ENCODE data around the gene IKZF2. TPM values are rescaled to one million over a fixed set of nuclear protein-coding genes. Genes with fewer than 3 reads are reported as not detected.
A peak's percentile ranks its signal among the peaks of the same experiment; 100 is the strongest.

IKZF2 gene
- total RNA-seq: 10 to 100 TPM in 1 of 2 donors, 1 to 10 TPM in 1; 9.9 to 17.1 TPM
- 1 to 10 TPM in 1 of 2 donors, under 1 TPM in 1; 0.63 to 1.4 TPM for polyA plus RNA-seq
- long read RNA-seq, donor 1, partial matches to known transcripts: 0 of 1 reads
- long read RNA-seq, donor 1, other reads (novel, unspliced or antisense): 1 of 1 reads
- long read RNA-seq, donor 2, partial matches to known transcripts: 0 of 1 reads
- long read RNA-seq, donor 2, other reads (novel, unspliced or antisense): 1 of 1 reads

GRCh38 chr2:213151437-213152064 is at the start of gene IKZF2:
Gene IKZF2 (minus strand): TSS chr2:213151612. CDS start chr2:213148629, 2,983 bp downstream.
- peaks cover 0 to 3% of the 10 kb centered on the region in 2 donors for H3K4me1 ChIP-seq (ENCODE audit: control insufficient read depth in 1 of 2, insufficient read depth in 2 of 2, low read length in 2 of 2)
- no peaks in the 10 kb centered on the region for H3K36me3 ChIP-seq (ENCODE audit: control insufficient read depth in 1 of 2, insufficient read depth in 2 of 2, low read length in 1 of 2)
- ATAC-seq (ENCODE audit: low FRiP score): peak; percentile 91
- 1% methylated on average over 43 to 87 of the region's 87 CpGs for WGBS, 2 donors
- H3K9me3 ChIP-seq (ENCODE audit: control insufficient read depth, low read length): no peaks in the 10 kb centered on the region
- H3K4me3 ChIP-seq (ENCODE audit: low read length in 2 of 2): peak within 1 kb of the TSS; percentile 95 to 98
- intact Hi-C loops (cut with DNase I): loop anchor here (2.0 to 10.0 kb wide), 3 partner anchors 53 to 464 kb away; no protein-coding TSS in a partner anchor
- DNase-seq: peak; percentile 89 to 94
- H3K27me3 ChIP-seq (ENCODE audit: control insufficient read depth in 1 of 2, insufficient read depth in 2 of 2, low read length in 1 of 2): no peaks in the 10 kb centered on the region
- H3K27ac ChIP-seq (ENCODE audit: low read depth in 1 of 2, low read length in 2 of 2): peak within 1 kb of the TSS; percentile 51 to 86

- no peak for ATAC-seq (ENCODE audit: low FRiP score)
- intact Hi-C loops (cut with DNase I): loop anchor here in 1 of 2 donors (10.0 kb wide), 1 partner anchor 45 kb away; the partner anchor contains the start of gene IKZF2
- Histone ChIP-seq H3K36me3 (ENCODE audit: control insufficient read depth in 1 of 2, insufficient read depth in 2 of 2, low read length in 1 of 2) (no peaks in the 10 kb centered on the region), H3K4me1 (ENCODE audit: control insufficient read depth in 1 of 2, insufficient read depth in 2 of 2, low read length in 2 of 2) (peaks cover 0 to 7% of the 10 kb centered on the region in 2 donors), H3K27ac (ENCODE audit: low read depth in 1 of 2, low read length in 2 of 2) (no peak overlapping the region), H3K27me3 (ENCODE audit: control insufficient read depth in 1 of 2, insufficient read depth in 2 of 2, low read length in 1 of 2) (no peaks in the 10 kb centered on the region), H3K4me3 (ENCODE audit: low read length in 2 of 2) (no peak overlapping the region), H3K9me3 (ENCODE audit: control insufficient read depth, low read length) (no peaks in the 10 kb centered on the region)
- no peak for DNase-seq
Measured at GRCh38 chr2:213199871-213200270, 48.5 kb upstream of the IKZF2 start.

GRCh38 chr2:213189001-213189899 is 37.8 kb upstream of the IKZF2 start:
- 52 to 54% methylated on average over 16 of the region's 16 CpGs for WGBS, 2 donors
- ATAC-seq (ENCODE audit: low FRiP score): no peak

GRCh38 chr2:213188533-213188867 is 37.1 kb upstream of the IKZF2 start:
- Histone ChIP-seq H3K27me3 (ENCODE audit: control insufficient read depth in 1 of 2, insufficient read depth in 2 of 2, low read length in 1 of 2) (no peaks in the 10 kb centered on the region), H3K36me3 (ENCODE audit: control insufficient read depth in 1 of 2, insufficient read depth in 2 of 2, low read length in 1 of 2) (no peaks in the 10 kb centered on the region), H3K4me1 (ENCODE audit: control insufficient read depth in 1 of 2, insufficient read depth in 2 of 2, low read length in 2 of 2) (no peaks in the 10 kb centered on the region), H3K27ac (ENCODE audit: low read depth in 1 of 2, low read length in 2 of 2) (no peak overlapping the region), H3K9me3 (ENCODE audit: control insufficient read depth, low read length) (no peaks in the 10 kb centered on the region), H3K4me3 (ENCODE audit: low read length in 2 of 2) (no peak overlapping the region)
- no peak for ATAC-seq (ENCODE audit: low FRiP score)
- 83 to 89% methylated on average over 2 of the region's 2 CpGs for WGBS, 2 donors
- intact Hi-C loops (cut with DNase I): no loop called here
- no peak for DNase-seq

More at GRCh38 chr2:213189001-213189899, 37.8 kb upstream of the IKZF2 start:
- no peaks in the 10 kb centered on the region for H3K4me1 ChIP-seq (ENCODE audit: control insufficient read depth in 1 of 2, insufficient read depth in 2 of 2, low read length in 2 of 2)
- H3K36me3 ChIP-seq (ENCODE audit: control insufficient read depth in 1 of 2, insufficient read depth in 2 of 2, low read length in 1 of 2): no peaks in the 10 kb centered on the region
- DNase-seq: no peak
- no peak overlapping the region for H3K27ac ChIP-seq (ENCODE audit: low read depth in 1 of 2, low read length in 2 of 2)
- H3K9me3 ChIP-seq (ENCODE audit: control insufficient read depth, low read length): no peaks in the 10 kb centered on the region
- no peak overlapping the region for H3K4me3 ChIP-seq (ENCODE audit: low read length in 2 of 2)
- intact Hi-C loops (cut with DNase I): no loop called here
- H3K27me3 ChIP-seq (ENCODE audit: control insufficient read depth in 1 of 2, insufficient read depth in 2 of 2, low read length in 1 of 2): no peaks in the 10 kb centered on the region

- no peak overlapping the region for H3K27ac ChIP-seq (ENCODE audit: low read depth in 1 of 2, low read length in 2 of 2)
- no peak overlapping the region for H3K4me3 ChIP-seq (ENCODE audit: low read length in 2 of 2)
- intact Hi-C loops (cut with DNase I): no loop called here
Measured at GRCh38 chr2:213187833-213188532, 36.6 kb upstream of the IKZF2 start.

GRCh38 chr2:213187386-213187785 is 36.0 kb upstream of the IKZF2 start:
- 41 to 57% methylated on average over 3 of the region's 3 CpGs for WGBS, 2 donors
- ATAC-seq (ENCODE audit: low FRiP score): no peak
- no peak for DNase-seq
- Histone ChIP-seq H3K4me3 (ENCODE audit: low read length in 2 of 2) (no peak overlapping the region), H3K27me3 (ENCODE audit: control insufficient read depth in 1 of 2, insufficient read depth in 2 of 2, low read length in 1 of 2) (no peaks in the 10 kb centered on the region), H3K36me3 (ENCODE audit: control insufficient read depth in 1 of 2, insufficient read depth in 2 of 2, low read length in 1 of 2) (no peaks in the 10 kb centered on the region), H3K27ac (ENCODE audit: low read depth in 1 of 2, low read length in 2 of 2) (no peak overlapping the region), H3K9me3 (ENCODE audit: control insufficient read depth, low read length) (no peaks in the 10 kb centered on the region), H3K4me1 (ENCODE audit: control insufficient read depth in 1 of 2, insufficient read depth in 2 of 2, low read length in 2 of 2) (no peaks in the 10 kb centered on the region)
- intact Hi-C loops (cut with DNase I): no loop called here

More at GRCh38 chr2:213187833-213188532, 36.6 kb upstream of the IKZF2 start:
- Histone ChIP-seq H3K36me3 (ENCODE audit: control insufficient read depth in 1 of 2, insufficient read depth in 2 of 2, low read length in 1 of 2) (no peaks in the 10 kb centered on the region), H3K4me1 (ENCODE audit: control insufficient read depth in 1 of 2, insufficient read depth in 2 of 2, low read length in 2 of 2) (no peaks in the 10 kb centered on the region), H3K9me3 (ENCODE audit: control insufficient read depth, low read length) (no peaks in the 10 kb centered on the region), H3K27me3 (ENCODE audit: control insufficient read depth in 1 of 2, insufficient read depth in 2 of 2, low read length in 1 of 2) (no peaks in the 10 kb centered on the region)
- ATAC-seq (ENCODE audit: low FRiP score) (no peak), DNase-seq (no peak)
- WGBS, 2 donors: 20 to 28% methylated on average over 5 of the region's 5 CpGs

GRCh38 chr2:213185147-213185822 is 33.9 kb upstream of the IKZF2 start:
- no peaks in the 10 kb centered on the region for H3K27me3 ChIP-seq (ENCODE audit: control insufficient read depth in 1 of 2, insufficient read depth in 2 of 2, low read length in 1 of 2)
- H3K4me3 ChIP-seq (ENCODE audit: low read length in 2 of 2): no peak overlapping the region
- no peak for ATAC-seq (ENCODE audit: low FRiP score)
- no peak for DNase-seq
- 89 to 92% methylated on average over 3 of the region's 3 CpGs for WGBS, 2 donors
- no peaks in the 10 kb centered on the region for H3K36me3 ChIP-seq (ENCODE audit: control insufficient read depth in 1 of 2, insufficient read depth in 2 of 2, low read length in 1 of 2)
- H3K9me3 ChIP-seq (ENCODE audit: control insufficient read depth, low read length): no peaks in the 10 kb centered on the region
- H3K4me1 ChIP-seq (ENCODE audit: control insufficient read depth in 1 of 2, insufficient read depth in 2 of 2, low read length in 2 of 2): no peaks in the 10 kb centered on the region
- intact Hi-C loops (cut with DNase I): no loop called here
- H3K27ac ChIP-seq (ENCODE audit: low read depth in 1 of 2, low read length in 2 of 2): no peak overlapping the region

- no peaks in the 10 kb centered on the region for H3K9me3 ChIP-seq (ENCODE audit: control insufficient read depth, low read length)
- intact Hi-C loops (cut with DNase I): no loop called here
- H3K4me1 ChIP-seq (ENCODE audit: control insufficient read depth in 1 of 2, insufficient read depth in 2 of 2, low read length in 2 of 2): no peaks in the 10 kb centered on the region
- H3K4me3 ChIP-seq (ENCODE audit: low read length in 2 of 2): no peak overlapping the region
- H3K27ac ChIP-seq (ENCODE audit: low read depth in 1 of 2, low read length in 2 of 2): no peak overlapping the region
- no peaks in the 10 kb centered on the region for H3K36me3 ChIP-seq (ENCODE audit: control insufficient read depth in 1 of 2, insufficient read depth in 2 of 2, low read length in 1 of 2)
- H3K27me3 ChIP-seq (ENCODE audit: control insufficient read depth in 1 of 2, insufficient read depth in 2 of 2, low read length in 1 of 2): no peaks in the 10 kb centered on the region
- DNase-seq (no peak), ATAC-seq (ENCODE audit: low FRiP score) (no peak)
Measured at GRCh38 chr2:213181712-213182111, 30.3 kb upstream of the IKZF2 start.
